Thyroid gland (tissue), 4 donors: ENCODE data around the gene CAMTA1.

Experiments
- POLR2A ChIP-seq, 2 donors: fragments of 450-650 bp; IDR thresholded peaks; one replicate each; pipeline ENCODE4 v1.6.1; 2017; ENCODE audit warnings: antibody characterized with exemption in 2 of 2, mild to moderate bottlenecking in 2 of 2, moderate library complexity in 1 of 2
- TF ChIP-seq, protein P1 (sequence below), 6 experiments: fragments of 200-600 bp in 3 of 6; fragments of 450-650 bp in 3 of 6; sonication (generic) in 3 of 6; IDR thresholded peaks; one replicate each; pipeline ENCODE4 v1.5.1; 2016 to 2019; ENCODE audit warnings: antibody characterized with exemption in 6 of 6, mild to moderate bottlenecking in 2 of 6, inconsistent platforms in 1 of 6, moderate library complexity in 1 of 6

DNA sequence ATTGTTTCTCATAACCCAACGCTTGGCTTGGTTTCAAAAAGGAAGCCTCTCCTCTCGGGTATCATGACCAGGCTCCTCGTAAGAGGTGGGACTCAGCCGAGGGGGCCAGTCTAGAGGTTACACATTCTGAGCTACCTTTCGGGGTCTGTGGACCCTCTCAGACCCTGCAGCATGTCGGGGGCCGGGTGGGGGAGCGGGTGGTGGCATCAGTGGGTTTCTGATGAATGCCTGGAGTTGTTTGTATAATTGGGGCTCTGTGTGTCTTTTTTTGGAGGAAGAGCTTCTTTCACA, 229.3 kb downstream of the CAMTA1 start:
- TF ChIP-seq, protein P1, sequence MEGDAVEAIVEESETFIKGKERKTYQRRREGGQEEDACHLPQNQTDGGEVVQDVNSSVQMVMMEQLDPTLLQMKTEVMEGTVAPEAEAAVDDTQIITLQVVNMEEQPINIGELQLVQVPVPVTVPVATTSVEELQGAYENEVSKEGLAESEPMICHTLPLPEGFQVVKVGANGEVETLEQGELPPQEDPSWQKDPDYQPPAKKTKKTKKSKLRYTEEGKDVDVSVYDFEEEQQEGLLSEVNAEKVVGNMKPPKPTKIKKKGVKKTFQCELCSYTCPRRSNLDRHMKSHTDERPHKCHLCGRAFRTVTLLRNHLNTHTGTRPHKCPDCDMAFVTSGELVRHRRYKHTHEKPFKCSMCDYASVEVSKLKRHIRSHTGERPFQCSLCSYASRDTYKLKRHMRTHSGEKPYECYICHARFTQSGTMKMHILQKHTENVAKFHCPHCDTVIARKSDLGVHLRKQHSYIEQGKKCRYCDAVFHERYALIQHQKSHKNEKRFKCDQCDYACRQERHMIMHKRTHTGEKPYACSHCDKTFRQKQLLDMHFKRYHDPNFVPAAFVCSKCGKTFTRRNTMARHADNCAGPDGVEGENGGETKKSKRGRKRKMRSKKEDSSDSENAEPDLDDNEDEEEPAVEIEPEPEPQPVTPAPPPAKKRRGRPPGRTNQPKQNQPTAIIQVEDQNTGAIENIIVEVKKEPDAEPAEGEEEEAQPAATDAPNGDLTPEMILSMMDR (IDR thresholded peaks at IDR 0.05) = no peak
- TF ChIP-seq POLR2A (IDR thresholded peaks at IDR 0.05) = no peak
